ENCODE data around the gene RAD23A. TPM values are rescaled to one million over a fixed set of nuclear protein-coding genes. Genes with fewer than 3 reads are reported as not detected.

The RAD23A gene
- total RNA-seq, 4 donors from 2014 or later: 54.1 to 86.5 (median 75.3) TPM

DNA sequence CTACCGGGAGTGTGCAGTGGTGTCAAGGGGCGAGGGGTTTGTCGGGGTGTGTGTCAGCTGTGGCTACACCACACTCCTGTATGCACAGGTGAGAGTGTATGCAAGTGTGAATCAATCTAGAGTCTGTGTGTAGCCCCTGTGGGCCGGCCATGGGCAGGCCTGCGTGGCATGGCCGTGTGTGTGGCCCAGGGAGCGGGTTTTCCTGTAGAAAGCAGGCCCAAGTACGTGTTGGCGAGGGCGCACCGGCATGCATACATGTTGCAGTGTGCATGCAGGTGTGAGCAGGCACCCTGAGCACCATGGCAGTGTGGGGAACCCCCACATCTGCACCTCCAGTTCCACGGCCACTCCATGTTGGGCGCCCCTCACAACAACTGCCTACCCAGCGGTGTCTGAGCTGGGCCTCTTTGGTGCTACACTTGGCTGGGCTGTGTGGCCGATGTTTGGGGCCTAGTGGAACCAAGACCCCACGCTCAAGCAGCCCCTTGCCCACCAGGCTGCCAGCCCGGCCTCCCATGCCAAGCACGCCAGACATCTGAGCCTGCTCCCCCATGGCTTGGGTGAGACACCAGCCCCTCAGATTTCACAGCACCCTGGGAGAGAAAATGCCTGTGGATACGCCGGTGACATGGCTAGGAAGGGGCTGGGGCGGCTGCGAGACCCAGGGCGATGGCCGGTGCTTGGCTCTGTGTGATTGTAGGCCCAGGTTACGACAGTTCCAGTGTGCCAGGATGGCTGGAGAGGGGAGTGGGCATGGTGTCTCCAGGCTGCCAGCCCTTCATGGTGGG lies 51.7 kb downstream of the RAD23A start:
- H3K36me3 ChIP-seq: peaks cover 0 to 6% (median 0%) of the 10 kb centered on the region in 3 donors
- peak overlapping the region in 3 of 4 donors; percentile 66 to 85 (median 83) for H3K27ac ChIP-seq
- H3K4me1 ChIP-seq: peaks cover 0 to 17% (median 3%) of the 10 kb centered on the region in 4 donors
- DNase-seq: no peak
- no peak for TF ChIP-seq CTCF (IDR thresholded peaks at IDR 0.05)
- TF ChIP-seq POLR2A (IDR thresholded peaks at IDR 0.05): no peak
- H3K9me3 ChIP-seq: no peaks in the 10 kb centered on the region
- H3K4me3 ChIP-seq: peak overlapping the region in 1 of 4 donors; percentile 72
- H3K27me3 ChIP-seq: no peaks in the 10 kb centered on the region

GRCh38 chr19:12997967-12998940 lies 52.6 kb downstream of the RAD23A start:
- TF ChIP-seq CTCF (IDR thresholded peaks at IDR 0.05) (no peak), POLR2A (IDR thresholded peaks at IDR 0.05) (no peak)

GRCh38 chr19:13001166-13001501 lies 55.5 kb downstream of the RAD23A start:
- peak overlapping the region in 3 of 4 donors; percentile 22 to 89 (median 77) for H3K27ac ChIP-seq
- no peak for TF ChIP-seq CTCF (IDR thresholded peaks at IDR 0.05)
- TF ChIP-seq POLR2A (IDR thresholded peaks at IDR 0.05): no peak
- H3K27me3 ChIP-seq: no peaks in the 10 kb centered on the region

More at GRCh38 chr19:12997967-12998940, 52.6 kb downstream of the RAD23A start:
- H3K27me3 ChIP-seq: no peaks in the 10 kb centered on the region
- peaks cover 0 to 24% (median 3%) of the 10 kb centered on the region in 4 donors for H3K4me1 ChIP-seq
- peaks cover 0 to 6% (median 0%) of the 10 kb centered on the region in 3 donors for H3K36me3 ChIP-seq
- no peak overlapping the region for H3K4me3 ChIP-seq
- no peak for DNase-seq
- no peaks in the 10 kb centered on the region for H3K9me3 ChIP-seq
- peak overlapping the region in 2 of 4 donors; percentile 83 to 85 for H3K27ac ChIP-seq

DNA sequence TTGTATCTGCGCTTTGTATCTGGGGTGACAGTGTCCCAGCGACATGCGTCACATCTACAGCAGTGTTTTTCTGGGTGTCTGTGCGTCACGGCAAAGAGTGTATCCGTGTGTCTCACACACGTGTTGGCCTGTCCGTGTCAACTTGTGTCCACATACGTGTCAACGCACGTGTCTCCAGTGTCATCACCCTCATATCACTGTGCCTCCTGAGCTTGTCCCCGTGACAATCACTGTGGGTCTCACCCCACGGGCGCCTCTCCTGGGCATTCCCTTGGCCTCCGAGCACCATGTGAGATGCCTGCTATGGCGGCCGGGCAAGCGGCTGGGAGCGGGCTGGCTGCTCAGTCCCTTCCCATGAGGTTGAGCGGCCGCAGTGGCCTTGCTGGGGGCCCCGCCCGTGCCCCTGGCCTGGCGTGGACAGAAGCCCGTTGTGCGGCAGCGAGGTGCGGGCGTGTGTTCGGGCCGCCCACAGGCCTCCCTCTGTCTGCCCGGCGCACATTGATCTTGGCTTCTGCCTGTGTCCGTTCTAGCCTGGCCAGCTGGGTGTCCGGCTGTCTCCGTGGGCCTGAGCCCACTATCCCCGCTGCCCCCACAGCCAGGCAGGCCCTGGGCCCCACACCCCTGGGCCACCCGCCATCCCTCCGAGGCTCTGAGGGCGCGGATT lies 56.0 kb downstream of the RAD23A start:
- no peak for DNase-seq

More at GRCh38 chr19:13001166-13001501, 55.5 kb downstream of the RAD23A start:
- no peak for DNase-seq
- peaks cover 0 to 6% (median 0%) of the 10 kb centered on the region in 3 donors for H3K36me3 ChIP-seq
- H3K4me1 ChIP-seq: peaks cover 0 to 39% (median 2%) of the 10 kb centered on the region in 4 donors
- no peaks in the 10 kb centered on the region for H3K9me3 ChIP-seq
- no peak overlapping the region for H3K4me3 ChIP-seq

More for the DNA sequence above, 56.0 kb downstream of the RAD23A start:
- TF ChIP-seq POLR2A (IDR thresholded peaks at IDR 0.05): no peak
- no peak for TF ChIP-seq CTCF (IDR thresholded peaks at IDR 0.05)
- peak overlapping the region; percentile 22 to 89 (median 66) for H3K27ac ChIP-seq
- peaks cover 0 to 6% (median 0%) of the 10 kb centered on the region in 3 donors for H3K36me3 ChIP-seq
- peaks cover 0 to 41% (median 0%) of the 10 kb centered on the region in 4 donors for H3K4me1 ChIP-seq
- H3K4me3 ChIP-seq: peak overlapping the region in 2 of 4 donors; percentile 34
- H3K27me3 ChIP-seq: no peaks in the 10 kb centered on the region
- no peaks in the 10 kb centered on the region for H3K9me3 ChIP-seq
